GM19351 (cell line): ENCODE results near the gene IGFN1.
"Not testable (repeated sequence)": the region's sequence is repeated elsewhere in the genome, so short reads cannot be mapped to it uniquely, and the experiment has no call there.

Source experiments
- ATAC-seq: cut with Tn5 transposase; IDR thresholded peaks from one replicate; pipeline ENCODE4 v1.9.1; 2021; ENCODE audit warnings: mild to moderate bottlenecking, moderate library complexity; ENCODE audit not compliant: unreplicated experiment

IGFN1 gene

DNA sequence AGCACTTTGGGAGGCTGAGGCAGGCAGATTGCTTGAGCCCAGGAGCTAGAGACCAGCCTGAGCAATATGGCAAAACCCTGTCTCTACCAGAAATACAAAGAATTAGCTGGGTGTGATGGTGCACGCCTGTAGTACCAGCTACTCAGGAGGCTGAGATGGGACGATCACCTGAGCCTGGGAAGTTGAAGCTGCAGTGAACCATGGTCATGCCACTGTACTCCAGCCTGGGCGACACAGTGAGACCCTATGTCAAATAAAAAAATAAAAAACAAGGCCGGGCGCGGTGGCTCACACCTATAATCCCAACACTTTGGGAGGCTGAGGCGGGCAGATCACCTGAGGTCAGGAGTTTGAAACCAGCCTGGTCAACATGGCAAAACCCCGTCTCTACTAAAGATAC is 27.6 kb upstream of the IGFN1 start:
- not testable (repeated sequence) for ATAC-seq

DNA sequence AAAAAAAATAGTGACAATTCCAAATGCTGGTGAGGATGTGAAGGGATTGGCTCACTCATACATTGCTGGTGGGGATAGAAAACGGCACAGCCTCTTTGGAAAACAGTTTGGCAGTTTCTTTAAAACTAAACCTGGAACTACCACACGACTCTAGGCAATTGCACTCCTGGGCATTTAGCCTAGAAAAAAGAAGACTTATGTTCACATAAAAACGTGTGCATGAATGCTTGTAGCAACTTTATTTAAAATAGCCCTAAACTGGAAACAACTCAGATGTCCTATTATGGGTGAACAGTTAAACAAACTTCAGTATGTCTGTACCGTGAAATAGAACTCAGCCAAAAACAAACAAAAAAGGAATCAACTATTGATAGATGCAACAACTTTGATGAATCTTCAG is 26.9 kb upstream of the IGFN1 start:
- ATAC-seq, result no peak

DNA sequence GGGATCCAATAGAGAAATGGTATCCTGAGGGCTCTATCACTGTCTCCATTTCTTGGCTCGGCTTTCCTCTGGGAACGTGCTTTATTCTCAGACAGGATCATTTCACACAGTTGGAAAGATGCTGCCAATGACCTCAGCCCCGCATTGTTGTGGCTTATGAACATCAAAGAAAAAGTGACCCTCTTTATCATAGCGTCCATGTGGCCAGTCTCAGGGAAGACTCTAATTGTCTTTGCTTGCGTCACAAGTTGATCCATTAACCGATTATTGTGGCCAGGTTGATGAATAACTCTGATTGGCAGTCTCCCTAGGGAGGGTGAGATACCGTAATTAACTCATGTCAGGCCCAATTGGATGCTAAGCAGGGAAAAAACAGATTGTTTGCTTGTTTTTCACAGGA is 26.0 kb upstream of the IGFN1 start:
- no peak for ATAC-seq

DNA sequence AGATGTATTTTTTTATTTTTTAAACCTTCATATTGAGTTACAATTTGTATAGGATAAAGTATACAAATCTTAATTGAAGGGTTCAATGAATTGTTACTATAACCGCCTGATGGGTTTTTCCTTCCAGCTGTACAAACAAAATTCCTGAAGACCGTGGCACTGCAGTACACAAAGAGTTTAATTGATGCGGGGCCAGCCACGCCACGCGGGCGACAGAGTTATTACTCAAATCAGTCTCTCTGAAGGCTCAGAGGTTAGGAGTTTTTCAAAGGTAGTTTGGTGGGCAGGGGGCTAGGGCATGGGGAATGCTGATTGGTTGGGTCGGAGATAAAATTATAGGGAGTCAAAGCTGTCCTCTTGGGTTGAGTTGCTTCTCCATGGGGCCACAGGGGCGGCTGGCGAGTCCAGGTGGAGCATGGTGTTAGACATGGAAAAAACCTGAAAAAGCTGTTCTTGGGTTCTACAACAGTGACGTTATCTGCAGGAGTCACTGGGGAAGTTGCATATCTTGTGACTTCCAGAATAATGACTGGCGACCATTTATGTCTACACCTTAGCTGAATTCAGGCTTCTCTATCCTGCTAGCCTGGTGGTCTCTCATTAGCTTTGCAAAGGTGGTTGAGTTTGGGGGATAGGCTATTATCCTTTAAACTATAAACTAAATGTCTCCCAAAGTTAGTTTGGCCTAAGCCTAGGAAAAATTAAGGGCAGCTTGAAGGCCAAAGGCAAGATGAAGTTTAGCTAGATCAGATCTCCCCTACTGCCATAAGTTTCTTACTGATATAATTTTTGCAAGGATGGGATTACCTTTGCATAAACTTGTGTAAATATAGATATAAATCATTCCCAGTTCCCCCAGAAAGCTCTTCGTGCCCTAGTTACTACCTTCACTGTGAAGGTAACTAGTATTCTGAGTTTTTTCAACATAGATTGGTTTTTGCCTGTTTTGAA is 23.3 kb upstream of the IGFN1 start:
- ATAC-seq, result no peak

DNA sequence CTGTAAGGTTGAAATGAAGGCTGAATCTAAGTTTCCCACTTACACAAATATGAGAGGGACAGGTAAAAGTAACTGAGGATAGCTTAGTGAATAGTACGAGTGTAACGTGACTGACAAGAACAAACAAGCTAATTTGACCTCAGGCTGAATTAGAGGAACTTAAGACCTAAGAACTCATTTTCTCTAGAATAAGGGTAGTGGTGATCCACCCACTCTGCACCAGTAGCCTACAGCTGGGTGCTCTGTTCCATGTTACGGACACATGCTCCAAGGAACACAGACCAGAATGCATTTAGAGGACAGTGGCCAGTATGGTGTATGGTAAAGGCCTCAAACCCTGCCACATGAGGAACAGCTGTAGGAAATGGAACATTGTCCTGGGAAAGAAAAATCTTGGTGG is 21.4 kb upstream of the IGFN1 start:
- no peak for ATAC-seq

DNA sequence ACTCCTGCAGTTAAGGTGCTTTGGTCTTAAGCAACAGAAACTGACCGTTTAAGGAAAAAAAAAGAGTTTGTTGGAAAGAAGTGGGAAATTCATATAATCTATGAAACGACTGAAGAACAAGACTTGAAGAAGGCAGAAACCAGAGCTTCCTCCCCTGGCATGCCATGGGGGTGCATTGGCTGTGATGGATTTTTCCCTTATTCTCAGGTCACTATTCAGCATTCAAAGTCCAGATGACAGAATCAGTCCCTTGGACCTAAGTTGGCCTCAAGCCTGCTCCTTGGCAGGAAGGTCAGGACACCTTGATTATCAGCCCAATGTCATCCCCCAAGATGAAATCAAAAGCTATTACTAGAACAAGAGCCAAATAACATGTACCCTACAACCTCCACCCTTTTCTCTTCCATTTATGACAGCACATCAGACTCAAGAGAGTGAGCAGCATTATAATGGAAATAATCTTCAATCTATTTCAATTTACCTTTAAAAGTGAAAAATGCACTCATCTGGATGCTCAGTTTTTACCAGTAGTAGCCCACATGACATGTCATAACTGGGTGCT is 20.6 kb upstream of the IGFN1 start:
- no peak for ATAC-seq

DNA sequence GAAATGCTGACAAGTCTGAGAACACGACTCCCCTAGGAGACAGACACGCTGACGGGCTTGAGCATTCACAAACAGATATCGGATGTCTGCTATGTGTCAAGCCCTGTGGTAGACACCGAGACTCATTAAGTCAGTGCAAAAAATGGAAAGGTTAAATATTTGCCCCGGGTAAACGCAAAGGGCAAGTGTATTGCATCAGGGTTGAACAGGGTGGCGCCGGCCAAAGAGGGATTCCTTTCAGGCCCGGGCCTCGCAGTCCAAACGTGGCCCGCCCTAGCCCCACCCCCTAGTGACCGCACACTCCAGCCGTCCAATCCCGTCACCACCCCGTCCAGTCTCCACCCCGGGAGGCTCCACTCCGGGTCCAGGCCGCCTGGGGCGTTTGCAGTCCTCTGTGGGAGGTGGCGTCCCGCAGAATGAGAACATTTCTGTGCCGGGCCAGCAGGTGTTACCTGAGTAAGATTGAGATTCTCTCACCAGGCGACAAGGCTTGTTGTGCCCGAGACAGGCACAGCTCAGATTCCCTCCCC is 20.0 kb upstream of the IGFN1 start:
- peak; percentile 95 for ATAC-seq

DNA sequence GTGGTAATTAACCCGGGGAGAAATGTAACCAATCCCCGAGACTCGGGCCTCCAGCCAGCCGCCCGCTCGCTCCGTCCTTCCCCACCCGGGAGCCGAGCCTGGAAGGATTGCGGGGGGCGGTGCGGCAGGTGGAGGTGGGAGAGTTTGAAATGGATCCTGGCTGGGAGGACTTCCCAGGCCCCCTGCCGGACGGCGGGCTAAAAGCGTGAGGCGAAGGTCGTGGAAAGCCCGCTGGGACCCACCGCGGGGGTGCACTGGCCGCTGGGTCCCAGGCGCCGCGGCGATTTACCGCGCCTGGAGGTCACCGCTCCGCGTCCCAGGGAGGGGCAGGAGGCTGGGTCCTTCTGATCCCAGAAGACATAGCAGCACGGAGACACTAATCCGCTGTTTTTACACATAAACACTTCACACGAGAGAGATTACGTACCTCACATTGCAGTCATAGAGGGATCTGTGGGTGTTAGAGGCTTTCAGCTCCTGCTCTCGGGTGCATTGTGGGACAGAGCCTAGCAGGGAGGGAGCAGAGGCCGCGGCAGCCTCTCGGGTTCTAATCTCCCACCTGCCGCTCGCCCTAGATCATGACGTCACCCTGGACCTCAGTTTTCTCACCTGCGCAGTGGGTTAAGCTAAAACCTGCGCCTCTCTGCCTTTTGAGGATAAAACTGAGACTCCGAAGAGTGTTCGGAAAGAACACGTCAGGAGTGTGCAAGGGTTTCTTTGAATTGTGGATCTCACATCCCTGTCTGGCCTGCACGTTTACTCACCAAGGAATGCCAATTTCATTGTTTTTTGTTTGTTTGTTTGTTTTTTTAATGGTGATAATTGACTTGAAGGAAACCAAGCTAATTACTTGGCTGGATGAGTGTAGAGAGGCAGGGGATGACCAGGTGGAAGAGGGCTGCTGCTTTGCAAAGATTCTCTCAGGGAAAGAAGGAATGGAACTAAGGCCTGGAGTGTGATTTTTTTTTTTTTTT is 19.3 kb upstream of the IGFN1 start:
- ATAC-seq, result peak; percentile 52

DNA sequence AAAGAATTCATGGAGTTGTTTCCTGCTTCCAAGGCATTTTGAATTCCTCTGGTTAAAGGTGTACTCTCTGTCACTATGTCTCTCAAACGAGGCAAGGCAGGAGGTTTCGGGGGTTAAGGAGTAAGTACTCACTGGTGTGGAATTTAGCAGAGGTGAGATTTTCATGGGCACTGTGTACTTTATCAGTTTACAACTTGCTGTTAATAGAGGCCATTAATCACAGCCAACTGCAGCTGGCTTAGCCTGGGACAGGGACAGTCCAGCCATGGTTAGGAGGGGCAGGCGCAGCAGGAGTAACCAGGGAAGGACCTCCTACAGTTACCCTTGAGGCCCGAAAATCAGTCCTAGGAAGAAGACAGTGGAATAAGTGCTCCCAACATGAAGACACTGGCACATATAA is 18.3 kb upstream of the IGFN1 start:
- ATAC-seq, result no peak

DNA sequence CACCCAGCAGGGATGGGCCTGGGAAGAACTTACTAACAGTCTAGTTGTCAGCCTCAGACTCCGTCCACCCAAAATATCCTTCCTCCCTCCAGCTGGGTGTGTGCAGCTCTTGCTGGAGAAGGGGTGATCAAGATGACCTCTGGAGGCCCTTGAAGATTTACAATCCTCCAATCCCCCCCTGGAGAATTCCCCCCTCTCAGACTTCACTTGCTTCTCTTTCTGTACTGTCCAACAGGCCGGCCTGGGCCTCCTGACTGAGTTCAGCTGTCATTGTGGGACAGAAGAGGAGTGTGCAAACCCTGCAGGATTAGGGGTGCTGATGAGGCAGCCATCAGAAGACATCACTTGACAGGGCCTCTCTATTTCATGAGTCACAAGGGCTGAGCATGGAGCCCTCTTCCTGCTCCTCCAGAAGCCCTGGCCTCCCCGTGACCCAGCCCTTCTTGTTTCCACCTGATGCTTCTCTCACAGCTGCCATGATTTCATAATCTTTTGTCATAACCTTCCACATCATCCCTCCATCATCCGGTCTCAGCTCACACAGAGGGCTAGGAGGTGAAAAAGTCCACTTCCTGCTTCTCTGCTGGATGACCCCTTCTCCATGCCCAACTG is 17.5 kb upstream of the IGFN1 start:
- no peak for ATAC-seq

DNA sequence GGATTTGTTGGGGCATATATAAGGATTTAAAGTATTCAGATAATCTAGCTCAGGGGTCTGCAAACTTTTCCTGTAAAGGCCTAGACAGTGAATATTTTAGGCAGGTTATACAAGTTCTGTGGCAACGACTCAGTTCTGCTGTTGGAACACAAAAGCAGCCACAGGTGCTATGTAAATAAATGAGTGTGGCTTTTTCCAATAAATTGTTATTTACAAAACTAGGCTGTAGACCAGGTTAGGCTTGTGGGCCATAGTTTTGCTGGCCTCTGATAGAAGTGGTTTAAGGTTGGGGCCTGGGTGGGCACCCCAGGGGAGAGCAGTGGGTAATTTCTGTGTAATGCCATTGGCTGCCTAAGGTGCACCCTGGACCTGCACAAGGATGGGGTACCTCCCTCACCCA is 16.9 kb upstream of the IGFN1 start:
- ATAC-seq, result no peak

DNA sequence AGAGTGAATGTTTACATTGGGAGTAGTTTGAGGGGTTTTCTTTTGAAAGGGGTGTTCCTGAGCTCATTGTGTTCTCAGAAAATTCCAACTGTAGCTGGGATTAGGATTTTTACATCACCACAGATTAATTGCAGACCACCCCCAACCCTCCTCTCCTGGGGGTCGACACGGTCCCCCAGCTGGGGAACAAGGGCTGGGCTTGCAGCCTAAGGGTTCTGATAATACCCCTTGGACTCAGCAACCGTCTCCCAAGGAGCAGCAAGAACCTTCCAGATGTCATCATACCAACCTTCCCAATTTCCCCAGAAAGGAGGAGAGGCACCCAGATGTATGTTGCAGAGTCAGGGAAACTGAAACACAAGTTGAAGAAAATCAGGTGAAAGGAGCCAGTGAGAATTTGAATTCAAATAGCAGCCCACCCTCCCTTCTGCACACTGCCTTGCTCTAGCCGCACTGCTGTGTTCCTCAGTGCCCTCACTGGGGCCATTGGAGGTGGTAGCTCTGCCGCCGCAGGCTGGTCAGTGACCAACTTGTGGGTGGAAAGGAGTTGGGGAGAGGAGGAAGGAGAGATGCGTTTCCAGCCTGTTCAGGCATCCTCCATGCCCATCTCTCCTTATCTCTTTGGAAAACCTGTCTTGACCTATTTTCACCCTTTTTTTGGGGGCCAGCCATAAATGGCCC is 14.7 kb upstream of the IGFN1 start:
- ATAC-seq, result no peak

DNA sequence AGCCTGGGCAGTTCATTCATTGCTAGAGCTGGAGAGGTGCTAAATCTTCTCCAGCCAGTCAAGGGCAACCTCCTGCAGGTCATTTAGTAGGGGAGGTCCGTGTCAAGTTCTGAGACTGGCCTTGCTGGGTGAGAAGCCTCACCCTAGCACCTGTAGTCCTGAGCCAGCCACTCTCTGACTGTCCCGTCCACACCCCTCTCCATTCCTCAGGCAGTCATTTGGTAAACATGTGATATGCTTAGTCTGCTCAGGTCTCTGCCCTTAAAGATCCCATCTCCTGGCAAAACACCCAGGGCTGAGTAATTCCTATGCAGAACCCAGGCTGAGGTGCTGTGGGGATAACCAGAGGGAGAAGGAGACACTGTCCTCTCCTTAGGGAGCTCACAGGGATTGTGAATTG is 13.7 kb upstream of the IGFN1 start:
- ATAC-seq, result no peak

DNA sequence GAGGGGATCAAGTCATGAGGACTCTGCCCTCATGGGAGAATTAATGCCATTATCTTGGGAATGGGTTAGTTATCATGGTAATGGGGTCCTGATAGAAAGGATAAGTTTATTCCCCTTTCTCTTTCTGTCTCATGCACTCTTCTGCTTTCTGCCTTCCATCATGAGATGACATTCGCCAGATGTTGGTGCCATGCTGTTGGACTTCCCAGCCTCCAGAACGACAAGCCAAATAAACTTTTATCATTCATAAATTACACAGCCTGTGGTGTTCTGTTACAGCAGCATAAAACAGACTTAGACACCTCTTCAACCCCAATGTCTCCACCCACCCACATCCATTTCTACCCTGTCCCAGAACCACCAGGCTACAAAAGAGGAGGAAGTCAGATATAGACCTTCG is 11.9 kb upstream of the IGFN1 start:
- ATAC-seq, result no peak

DNA sequence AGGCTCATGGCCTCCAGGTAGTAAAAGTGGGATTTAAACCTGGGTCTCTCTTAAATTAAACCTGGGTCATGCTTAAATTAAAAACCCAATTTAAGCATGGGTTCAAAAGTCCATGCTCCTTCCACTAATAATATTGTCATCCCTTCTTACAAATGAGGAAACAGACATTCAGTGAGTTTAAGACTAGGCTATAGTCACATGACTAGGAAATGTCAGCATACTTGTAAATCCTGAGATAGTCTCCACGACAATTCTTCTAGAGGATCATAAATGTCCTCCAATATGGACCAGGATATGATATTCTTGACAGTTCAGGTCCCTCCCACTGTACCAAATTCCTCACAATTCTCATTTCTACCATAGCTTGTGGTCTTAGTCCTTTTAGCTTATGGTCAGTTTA is 10.5 kb upstream of the IGFN1 start:
- no peak for ATAC-seq

DNA sequence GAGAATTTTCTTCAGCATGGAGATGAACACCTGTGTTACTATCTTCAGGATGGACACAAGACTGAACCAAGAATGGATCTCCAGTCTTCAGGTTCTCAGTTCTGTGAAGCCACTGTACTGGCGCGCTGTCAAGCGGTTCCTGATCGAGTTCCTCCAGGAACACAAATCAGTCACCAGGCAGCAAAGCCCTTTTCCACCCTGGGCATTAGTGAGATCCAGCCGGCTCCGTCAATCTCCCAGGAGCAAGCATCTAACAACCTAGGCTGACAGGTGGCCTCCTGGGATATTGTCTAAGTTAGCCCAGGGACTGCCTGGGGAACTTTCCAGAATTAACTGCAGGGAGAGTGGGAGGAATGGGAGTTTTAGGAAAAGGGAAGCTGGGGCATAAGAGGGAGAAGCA is 9.7 kb upstream of the IGFN1 start:
- no peak for ATAC-seq

DNA sequence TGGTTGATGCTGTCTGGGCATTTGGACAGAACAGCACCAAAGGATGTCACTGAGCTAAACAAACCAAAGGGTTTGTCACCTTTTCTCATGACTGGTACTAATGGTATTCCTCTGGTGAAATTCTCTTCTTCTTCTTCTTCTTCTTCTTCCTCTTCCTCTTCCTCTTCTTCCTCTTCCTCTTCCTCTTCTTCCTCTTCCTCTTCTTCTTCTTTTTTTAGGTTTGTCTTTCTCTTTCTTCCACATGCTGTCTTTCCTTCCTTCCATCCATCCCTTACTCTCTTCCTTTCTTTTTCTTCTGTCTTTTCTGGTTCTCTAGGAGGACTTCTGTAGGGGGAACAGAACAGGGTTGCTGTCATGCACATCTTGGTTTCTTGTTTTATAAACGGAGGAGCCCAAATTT is 9.3 kb upstream of the IGFN1 start:
- ATAC-seq, result no peak

DNA sequence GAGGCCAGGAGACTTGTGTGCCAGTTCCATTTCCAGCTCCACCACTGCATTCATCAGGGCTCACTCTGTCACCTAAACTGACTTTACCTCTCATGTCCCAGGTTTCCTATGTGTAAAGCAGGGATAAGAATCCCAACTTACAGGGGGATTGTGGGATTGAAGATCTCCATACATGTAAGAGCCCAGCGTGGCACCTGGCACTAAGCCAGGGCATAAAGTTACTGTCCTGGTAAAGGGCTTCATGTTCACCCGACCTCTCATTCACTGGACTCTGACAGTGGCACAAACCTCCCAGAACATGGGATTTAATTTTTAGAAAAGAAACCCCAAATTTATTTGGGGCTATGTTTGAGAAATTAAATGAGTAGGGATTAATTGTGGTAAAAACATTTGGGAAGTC is 8.9 kb upstream of the IGFN1 start:
- ATAC-seq, result no peak

DNA sequence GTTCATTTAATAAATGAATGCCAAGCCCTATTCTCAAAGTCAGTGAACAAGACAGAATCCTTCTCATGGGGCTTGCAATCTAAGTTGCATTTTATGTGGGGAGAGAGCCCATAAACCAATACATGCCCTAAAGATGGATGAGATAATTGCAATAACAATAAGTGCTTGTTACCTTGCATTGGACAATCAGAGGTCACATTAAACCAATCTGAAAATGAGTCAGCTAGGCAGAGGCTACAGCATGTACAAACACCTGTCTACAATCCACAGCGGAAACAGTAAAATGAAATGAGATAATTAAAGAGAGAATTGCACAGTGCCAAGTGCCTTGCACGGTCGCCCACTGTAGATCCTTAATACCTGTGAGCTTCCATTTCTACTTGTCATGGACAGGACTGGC is 7.4 kb upstream of the IGFN1 start:
- ATAC-seq, result no peak

DNA sequence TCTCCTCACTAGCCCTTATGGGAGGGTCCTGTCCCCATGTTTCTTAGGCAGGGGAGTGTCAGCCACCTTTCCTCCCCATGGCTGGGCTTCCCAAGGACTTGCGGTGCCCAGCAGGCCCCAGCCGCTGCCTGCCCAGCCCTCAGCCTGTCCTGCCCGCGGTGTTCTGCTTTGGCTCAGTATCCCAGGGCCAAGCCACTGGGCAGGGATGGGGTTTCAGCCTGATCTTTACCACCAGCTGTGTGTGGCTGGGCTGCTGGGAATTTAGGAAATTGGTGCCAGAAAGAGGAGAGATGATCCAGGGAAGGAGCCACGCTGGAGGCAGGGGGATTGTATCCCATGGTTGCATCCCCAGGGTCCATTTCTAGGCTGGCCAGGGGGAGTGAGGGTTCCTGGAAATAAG is 6.9 kb upstream of the IGFN1 start:
- ATAC-seq, result no peak
